Endothelial cell (in vitro differentiated cells): Measurements from ENCODE around the gene SCN4B. TPM values are rescaled to one million over a fixed set of nuclear protein-coding genes. Genes with fewer than 3 reads are reported as not detected.

Experiments
- DNase-seq: peaks from one replicate; pipeline ENCODE4 v3.0.0; 2021; ENCODE audit warnings: low spot score
- H3K27ac Mint-ChIP-seq: one replicate; pipeline ENCODE4 v1.8.0; 2021; ENCODE audit warnings: mixed read lengths, inconsistent platforms; ENCODE audit not compliant: unreplicated experiment
- H3K27me3 Mint-ChIP-seq: one replicate; pipeline ENCODE4 v1.8.0; 2021; ENCODE audit warnings: mild to moderate bottlenecking, moderate library complexity, mixed read lengths, inconsistent platforms; ENCODE audit not compliant: unreplicated experiment
- H3K36me3 Mint-ChIP-seq: one replicate; pipeline ENCODE4 v1.8.0; 2021; ENCODE audit warnings: mild to moderate bottlenecking, low read depth, mixed read lengths, inconsistent platforms; ENCODE audit not compliant: unreplicated experiment
- H3K4me1 Mint-ChIP-seq: one replicate; pipeline ENCODE4 v1.8.0; 2021; ENCODE audit warnings: mild to moderate bottlenecking, mixed read lengths, inconsistent platforms; ENCODE audit not compliant: unreplicated experiment
- H3K4me3 Mint-ChIP-seq: one replicate; pipeline ENCODE4 v1.8.0; 2021; ENCODE audit warnings: mild to moderate bottlenecking, mixed read lengths, inconsistent platforms; ENCODE audit not compliant: unreplicated experiment
- H3K9me3 Mint-ChIP-seq: one replicate; pipeline ENCODE4 v1.8.0; 2021; ENCODE audit warnings: mixed read lengths, inconsistent platforms; ENCODE audit not compliant: unreplicated experiment
- total RNA-seq: library from RNA; stranded (reverse); fragmentation: NEBNext Ultra II Directional; extraction: Animal tissue kit (Norgen Biotek cat#: 25700); gene quantifications from one replicate; pipeline ENCODE4 v1.2.1, GENCODE V29; 2021; ENCODE audit not compliant: unreplicated experiment
- TF ChIP-seq, protein P1 (sequence below): fragments of 200-600 bp; sonication (generic); IDR thresholded peaks from one replicate; pipeline ENCODE4 v1.5.0; 2021; ENCODE audit warnings: antibody characterized with exemption; ENCODE audit not compliant: unreplicated experiment

Gene SCN4B
- total RNA-seq, 1 donor from 2014 or later = 3.1 TPM

GRCh38 chr11:118100691-118101232, 51.9 kb downstream of the SCN4B start:
- Mint-ChIP-seq H3K4me1 (peaks cover 7% of the 10 kb centered on the region), H3K4me3 (no peak overlapping the region), H3K27ac (no peak overlapping the region), H3K27me3 (peaks cover 10% of the 10 kb centered on the region), H3K9me3 (no peaks in the 10 kb centered on the region), H3K36me3 (no peaks in the 10 kb centered on the region)
- TF ChIP-seq, protein P1, sequence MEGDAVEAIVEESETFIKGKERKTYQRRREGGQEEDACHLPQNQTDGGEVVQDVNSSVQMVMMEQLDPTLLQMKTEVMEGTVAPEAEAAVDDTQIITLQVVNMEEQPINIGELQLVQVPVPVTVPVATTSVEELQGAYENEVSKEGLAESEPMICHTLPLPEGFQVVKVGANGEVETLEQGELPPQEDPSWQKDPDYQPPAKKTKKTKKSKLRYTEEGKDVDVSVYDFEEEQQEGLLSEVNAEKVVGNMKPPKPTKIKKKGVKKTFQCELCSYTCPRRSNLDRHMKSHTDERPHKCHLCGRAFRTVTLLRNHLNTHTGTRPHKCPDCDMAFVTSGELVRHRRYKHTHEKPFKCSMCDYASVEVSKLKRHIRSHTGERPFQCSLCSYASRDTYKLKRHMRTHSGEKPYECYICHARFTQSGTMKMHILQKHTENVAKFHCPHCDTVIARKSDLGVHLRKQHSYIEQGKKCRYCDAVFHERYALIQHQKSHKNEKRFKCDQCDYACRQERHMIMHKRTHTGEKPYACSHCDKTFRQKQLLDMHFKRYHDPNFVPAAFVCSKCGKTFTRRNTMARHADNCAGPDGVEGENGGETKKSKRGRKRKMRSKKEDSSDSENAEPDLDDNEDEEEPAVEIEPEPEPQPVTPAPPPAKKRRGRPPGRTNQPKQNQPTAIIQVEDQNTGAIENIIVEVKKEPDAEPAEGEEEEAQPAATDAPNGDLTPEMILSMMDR = no peak
- no peak for DNase-seq

DNA sequence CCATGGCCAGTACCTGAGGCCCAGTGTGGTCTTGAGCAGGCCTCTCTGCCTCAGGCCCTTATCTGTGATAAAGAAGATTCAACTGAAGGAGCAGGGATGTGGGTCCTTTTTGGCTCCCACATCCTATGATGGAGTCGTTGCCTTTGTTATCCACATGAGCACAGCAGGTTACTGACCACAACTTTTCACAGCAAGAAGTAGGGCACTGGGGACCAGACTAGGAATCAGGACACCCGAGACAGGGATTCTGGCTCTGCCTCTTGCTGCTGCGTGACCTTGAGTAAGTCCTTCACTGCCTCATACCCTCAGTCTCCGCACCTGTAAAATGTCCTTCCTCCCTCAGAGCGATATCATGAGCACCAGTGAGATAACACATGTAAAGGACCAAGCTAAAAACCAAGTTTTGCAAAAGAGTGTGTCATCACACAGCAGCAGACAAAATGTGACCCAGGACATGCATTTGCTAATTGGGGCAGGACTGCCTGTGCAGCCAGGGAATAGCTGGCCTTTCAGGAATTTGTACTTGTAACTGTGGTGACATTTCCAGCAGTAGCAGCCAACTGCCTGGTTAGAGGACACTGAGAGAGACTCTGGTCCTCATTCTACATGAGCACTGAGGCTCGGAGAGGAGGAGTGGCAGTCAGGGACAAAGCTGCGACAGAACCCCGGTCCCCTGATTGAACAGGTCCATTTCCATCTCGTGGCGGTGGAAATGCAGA, 52.6 kb downstream of the SCN4B start:
- peaks cover 10% of the 10 kb centered on the region for H3K27me3 Mint-ChIP-seq
- H3K36me3 Mint-ChIP-seq = no peaks in the 10 kb centered on the region
- DNase-seq = no peak
- H3K9me3 Mint-ChIP-seq = no peaks in the 10 kb centered on the region
- H3K27ac Mint-ChIP-seq = no peak overlapping the region
- peaks cover 11% of the 10 kb centered on the region for H3K4me1 Mint-ChIP-seq
- no peak overlapping the region for H3K4me3 Mint-ChIP-seq
- TF ChIP-seq, protein P1 = no peak

- Mint-ChIP-seq H3K27me3 (peaks cover 10% of the 10 kb centered on the region), H3K9me3 (no peaks in the 10 kb centered on the region), H3K36me3 (no peaks in the 10 kb centered on the region), H3K4me3 (no peak overlapping the region), H3K4me1 (peaks cover 11% of the 10 kb centered on the region), H3K27ac (no peak overlapping the region)
- TF ChIP-seq, protein P1 = no peak
- no peak for DNase-seq
Observed at GRCh38 chr11:118098996-118099837, 53.4 kb downstream of the SCN4B start.

DNA sequence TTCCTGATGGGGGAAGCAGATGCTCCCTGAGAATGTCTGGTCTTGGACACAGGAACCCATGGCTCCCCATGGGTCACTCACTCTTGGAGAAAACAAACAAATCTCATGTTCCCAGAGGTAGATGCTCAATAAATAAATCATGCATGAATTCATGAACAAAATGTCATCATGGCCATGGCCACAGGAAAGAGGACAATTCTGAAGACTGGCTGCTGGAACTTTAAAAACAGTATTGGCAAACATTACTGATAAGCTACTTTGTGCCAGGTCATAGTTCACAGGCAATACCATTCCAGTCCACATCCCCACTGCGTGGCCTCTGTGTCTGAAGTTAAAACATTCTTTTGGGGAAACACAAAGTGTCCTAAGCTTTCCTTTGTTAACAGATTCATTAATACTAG, 56.7 kb downstream of the SCN4B start:
- Mint-ChIP-seq H3K27me3 (peaks cover 6% of the 10 kb centered on the region), H3K9me3 (no peaks in the 10 kb centered on the region), H3K27ac (no peak overlapping the region), H3K4me3 (no peak overlapping the region), H3K4me1 (peaks cover 11% of the 10 kb centered on the region), H3K36me3 (no peaks in the 10 kb centered on the region)
- TF ChIP-seq, protein P1 = no peak
- DNase-seq = no peak

GRCh38 chr11:118095493-118095892, 57.1 kb downstream of the SCN4B start:
- no peak for DNase-seq
- Mint-ChIP-seq H3K9me3 (no peaks in the 10 kb centered on the region), H3K27ac (no peak overlapping the region), H3K36me3 (peaks cover 4% of the 10 kb centered on the region), H3K27me3 (peaks cover 6% of the 10 kb centered on the region), H3K4me1 (peaks cover 14% of the 10 kb centered on the region), H3K4me3 (no peak overlapping the region)
- TF ChIP-seq, protein P1 = no peak
